Testis (tissue), 2 donors: ENCODE results near the gene ASCL3.

Experiments used
- CTCF ChIP-seq, 3 experiments: fragments of 450-650 bp in 2 of 3; fragments of 200-600 bp in 1 of 3; sonication (generic) in 1 of 3; IDR thresholded peaks; one replicate each; pipeline ENCODE4 v1.5.1; 2016 to 2019; ENCODE audit warnings: antibody characterized with exemption in 3 of 3, mild to moderate bottlenecking in 2 of 3, moderate library complexity in 1 of 3
- POLR2A ChIP-seq: fragments of 450-650 bp; IDR thresholded peaks from one replicate; pipeline ENCODE4 v1.6.1; 2017; ENCODE audit warnings: antibody characterized with exemption, mild to moderate bottlenecking, moderate library complexity

GRCh38 chr11:8937659-8938058 lies 5.2 kb downstream of the ASCL3 start:
- TF ChIP-seq CTCF (IDR thresholded peaks at IDR 0.05) (no peak), POLR2A (no peak)
